ENCODE measurements around the gene RNF168. TPM values are rescaled to one million over a fixed set of nuclear protein-coding genes. Genes with fewer than 3 reads are reported as not detected.
A peak's percentile ranks its signal among the peaks of the same experiment; 100 is the strongest.

RNF168 gene
- total RNA-seq, 2 experiments from 2014 or later = 26.1 to 27.4 TPM

DNA sequence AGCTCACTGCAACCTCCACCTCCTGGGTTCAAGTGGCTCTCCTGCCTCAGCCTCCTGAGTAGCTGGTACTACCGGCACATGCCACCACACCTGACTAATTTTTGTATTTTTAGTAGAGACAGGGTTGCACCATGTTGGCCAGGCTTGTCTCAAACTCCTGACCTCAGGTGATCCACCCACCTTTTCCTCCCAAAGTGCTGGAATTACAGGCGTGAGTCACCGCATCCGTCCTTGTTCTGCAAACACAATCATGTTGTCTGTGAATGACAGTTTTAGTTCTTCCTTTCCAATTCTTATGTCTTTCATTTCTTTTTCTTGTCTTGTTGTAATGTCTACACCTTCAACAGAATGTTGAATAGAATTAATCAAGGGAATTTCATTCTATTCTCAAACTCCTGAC lies 27.9 kb upstream of the RNF168 start:
- CTCF ChIA-PET = no interaction called here
- intact Hi-C loops (cut with DNase I, micrococcal nuclease) = no loop called here
- ATAC-seq (ENCODE audit: poor library complexity) (no peak), DNase-seq (no peak)
- Histone ChIP-seq H3K9me3 (ENCODE audit: control insufficient read depth in 1 of 2, insufficient read depth in 1 of 2, low read length in 2 of 2) (peaks cover 0 to 5% of the 10 kb centered on the region in 2 experiments), H3K36me3 (ENCODE audit: insufficient read depth, low read length) (no peaks in the 10 kb centered on the region), H3K4me3 (ENCODE audit: low read length) (no peak overlapping the region), H3K4me1 (ENCODE audit: insufficient read depth, low read length) (peaks cover 9% of the 10 kb centered on the region), H3K27me3 (ENCODE audit: control insufficient read depth in 1 of 2, insufficient read depth in 2 of 2, low read length in 2 of 2) (no peaks in the 10 kb centered on the region), H3K27ac (ENCODE audit: low read depth in 1 of 2, low read length in 2 of 2) (no peak overlapping the region)
- H3K4me3 Mint-ChIP-seq = no peak overlapping the region
- H3K4me1 Mint-ChIP-seq (ENCODE audit: low read depth) = peaks cover 4% of the 10 kb centered on the region
- H3K36me3 Mint-ChIP-seq (ENCODE audit: low read depth) = no peaks in the 10 kb centered on the region
- no peak overlapping the region for H3K27ac Mint-ChIP-seq
- POLR2A ChIA-PET = no interaction called here
- TF ChIP-seq, protein P1, sequence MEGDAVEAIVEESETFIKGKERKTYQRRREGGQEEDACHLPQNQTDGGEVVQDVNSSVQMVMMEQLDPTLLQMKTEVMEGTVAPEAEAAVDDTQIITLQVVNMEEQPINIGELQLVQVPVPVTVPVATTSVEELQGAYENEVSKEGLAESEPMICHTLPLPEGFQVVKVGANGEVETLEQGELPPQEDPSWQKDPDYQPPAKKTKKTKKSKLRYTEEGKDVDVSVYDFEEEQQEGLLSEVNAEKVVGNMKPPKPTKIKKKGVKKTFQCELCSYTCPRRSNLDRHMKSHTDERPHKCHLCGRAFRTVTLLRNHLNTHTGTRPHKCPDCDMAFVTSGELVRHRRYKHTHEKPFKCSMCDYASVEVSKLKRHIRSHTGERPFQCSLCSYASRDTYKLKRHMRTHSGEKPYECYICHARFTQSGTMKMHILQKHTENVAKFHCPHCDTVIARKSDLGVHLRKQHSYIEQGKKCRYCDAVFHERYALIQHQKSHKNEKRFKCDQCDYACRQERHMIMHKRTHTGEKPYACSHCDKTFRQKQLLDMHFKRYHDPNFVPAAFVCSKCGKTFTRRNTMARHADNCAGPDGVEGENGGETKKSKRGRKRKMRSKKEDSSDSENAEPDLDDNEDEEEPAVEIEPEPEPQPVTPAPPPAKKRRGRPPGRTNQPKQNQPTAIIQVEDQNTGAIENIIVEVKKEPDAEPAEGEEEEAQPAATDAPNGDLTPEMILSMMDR (IDR thresholded peaks at IDR 0.05) = no peak
- no peaks in the 10 kb centered on the region for H3K27me3 Mint-ChIP-seq
- no peaks in the 10 kb centered on the region for H3K9me3 Mint-ChIP-seq

DNA sequence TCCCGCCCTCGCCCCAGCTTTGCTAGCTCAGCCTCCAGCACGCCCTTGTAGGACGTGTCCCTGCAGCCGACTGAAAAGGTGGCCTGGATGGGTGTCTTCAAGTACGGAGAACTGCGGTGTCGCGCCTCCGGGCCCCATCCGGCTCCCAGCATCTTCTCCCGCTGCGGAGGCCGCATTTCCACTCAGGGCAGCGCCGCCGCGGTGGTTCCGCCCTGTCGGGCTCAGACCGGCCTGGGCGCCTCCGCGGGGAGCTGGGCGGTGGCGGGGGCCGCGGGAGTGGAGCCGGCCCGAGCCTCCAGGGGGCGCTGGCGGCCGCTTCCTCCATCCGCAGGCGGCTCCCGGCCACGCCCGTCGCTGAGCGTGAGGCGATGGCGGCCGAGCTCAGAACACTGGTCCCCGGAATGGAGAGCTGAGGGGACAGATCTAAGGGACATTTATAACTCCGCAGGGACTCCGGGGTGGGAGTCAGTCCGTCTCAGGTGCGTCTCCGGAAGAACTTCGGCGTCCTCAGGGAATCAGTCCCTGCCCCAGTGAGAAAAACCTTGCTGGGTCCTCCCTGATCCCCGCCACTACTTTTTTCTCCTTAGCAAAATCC lies 25.2 kb upstream of the RNF168 start:
- Mint-ChIP-seq H3K36me3 (ENCODE audit: low read depth) (no peaks in the 10 kb centered on the region), H3K9me3 (no peaks in the 10 kb centered on the region), H3K27ac (no peak overlapping the region), H3K4me3 (peak overlapping the region; percentile 60), H3K4me1 (ENCODE audit: low read depth) (peaks cover 4% of the 10 kb centered on the region), H3K27me3 (no peaks in the 10 kb centered on the region)
- DNase-seq (peak; percentile 48 to 88 (median 72)), ATAC-seq (ENCODE audit: poor library complexity) (peak; percentile 95)
- TF ChIP-seq, protein P1 (IDR thresholded peaks at IDR 0.05) = peak; percentile 77
- Histone ChIP-seq H3K9me3 (ENCODE audit: control insufficient read depth in 1 of 2, insufficient read depth in 1 of 2, low read length in 2 of 2) (peaks cover 0 to 5% of the 10 kb centered on the region in 2 experiments), H3K4me3 (ENCODE audit: low read length) (peak overlapping the region; percentile 52), H3K36me3 (ENCODE audit: insufficient read depth, low read length) (no peaks in the 10 kb centered on the region), H3K27ac (ENCODE audit: low read depth in 1 of 2, low read length in 2 of 2) (no peak overlapping the region), H3K4me1 (ENCODE audit: insufficient read depth, low read length) (peaks cover 9% of the 10 kb centered on the region), H3K27me3 (ENCODE audit: control insufficient read depth in 1 of 2, insufficient read depth in 2 of 2, low read length in 2 of 2) (no peaks in the 10 kb centered on the region)
- intact Hi-C loops (cut with DNase I, micrococcal nuclease) = loop anchor here in 1 of 2 experiments (5.0 kb wide), 1 partner anchor 39 kb away; the partner anchor contains the start of genes FBXO45 and WDR53
- ChIA-PET POLR2A (interaction anchor here (0.6 to 1.6 kb wide), 9 partner anchors 26 to 435 kb away, joined by 3 to 15 read pairs (median 3); partner anchors contain the start of genes FBXO45, NCBP2 and WDR53), CTCF (interaction anchor here (0.6 to 1.7 kb wide), 31 partner anchors 9 to 458 kb away, joined by 3 to 10 read pairs (median 4); partner anchors contain the start of genes DYNLT2B, FBXO45, NRROS and PCYT1A)

DNA sequence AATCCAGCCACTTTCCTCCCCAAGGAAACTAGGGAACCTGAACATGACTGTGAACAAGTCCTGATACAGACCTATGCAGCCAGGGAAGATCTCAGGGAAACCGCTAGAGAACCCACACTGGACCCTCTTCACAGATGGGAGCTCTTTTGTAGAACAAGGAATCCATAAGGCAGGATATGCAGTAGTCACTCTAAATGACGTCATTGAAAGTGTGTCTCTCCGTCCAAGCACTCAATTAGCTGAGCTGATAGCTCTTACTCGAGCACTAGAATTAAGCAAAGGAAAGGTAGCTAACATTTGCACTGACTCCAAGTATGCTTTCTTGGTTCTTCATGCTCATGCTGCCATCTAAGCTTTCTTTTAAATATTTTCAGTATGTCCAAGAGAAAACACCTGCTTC lies 21.6 kb upstream of the RNF168 start:
- ATAC-seq (ENCODE audit: poor library complexity) = no peak
- peaks cover 12% of the 10 kb centered on the region for H3K36me3 Mint-ChIP-seq (ENCODE audit: low read depth)
- no peak overlapping the region for H3K4me3 Mint-ChIP-seq
- TF ChIP-seq, protein P1 (IDR thresholded peaks at IDR 0.05) = no peak
- H3K27me3 Mint-ChIP-seq = no peaks in the 10 kb centered on the region
- no peak overlapping the region for H3K27ac ChIP-seq (ENCODE audit: low read depth in 1 of 2, low read length in 2 of 2)
- peaks cover 13 to 18% of the 10 kb centered on the region in 2 experiments for H3K9me3 ChIP-seq (ENCODE audit: control insufficient read depth in 1 of 2, insufficient read depth in 1 of 2, low read length in 2 of 2)
- no peaks in the 10 kb centered on the region for H3K27me3 ChIP-seq (ENCODE audit: control insufficient read depth in 1 of 2, insufficient read depth in 2 of 2, low read length in 2 of 2)
- POLR2A ChIA-PET = no interaction called here
- no peak overlapping the region for H3K4me3 ChIP-seq (ENCODE audit: low read length)
- CTCF ChIA-PET = no interaction called here
- peaks cover 4% of the 10 kb centered on the region for H3K4me1 Mint-ChIP-seq (ENCODE audit: low read depth)
- no peak for DNase-seq
- no peaks in the 10 kb centered on the region for H3K36me3 ChIP-seq (ENCODE audit: insufficient read depth, low read length)
- intact Hi-C loops (cut with DNase I, micrococcal nuclease) = loop anchor here in 1 of 2 experiments (5.0 kb wide), 1 partner anchor 42 kb away; the partner anchor contains the start of genes FBXO45 and WDR53
- peaks cover 9% of the 10 kb centered on the region for H3K4me1 ChIP-seq (ENCODE audit: insufficient read depth, low read length)
- no peak overlapping the region for H3K27ac Mint-ChIP-seq
- H3K9me3 Mint-ChIP-seq = peaks cover 16% of the 10 kb centered on the region

Measured in CD4-positive, alpha-beta T cell (primary cell).